OCI-LY3 (cell line): ENCODE data around the gene LY9.
"Not testable (repeated sequence)": the region's sequence is repeated elsewhere in the genome, so short reads cannot be mapped to it uniquely, and the experiment has no call there.

Experiments
- EZH2phosphoT487 ChIP-seq: fragments of 200-600 bp; shearing (Covaris generic); IDR thresholded peaks from 2 replicates; pipeline ENCODE4 v1.6.1; 2018; ENCODE audit warnings: antibody characterized with exemption, mixed run types, low read depth
- TF ChIP-seq, protein P1 (sequence below): fragments of 200-600, 300-600 bp; sonication (generic); IDR thresholded peaks from 2 replicates; pipeline ENCODE4 v1.5.1; 2014; ENCODE audit warnings: antibody characterized with exemption, low read length, low read depth

DNA sequence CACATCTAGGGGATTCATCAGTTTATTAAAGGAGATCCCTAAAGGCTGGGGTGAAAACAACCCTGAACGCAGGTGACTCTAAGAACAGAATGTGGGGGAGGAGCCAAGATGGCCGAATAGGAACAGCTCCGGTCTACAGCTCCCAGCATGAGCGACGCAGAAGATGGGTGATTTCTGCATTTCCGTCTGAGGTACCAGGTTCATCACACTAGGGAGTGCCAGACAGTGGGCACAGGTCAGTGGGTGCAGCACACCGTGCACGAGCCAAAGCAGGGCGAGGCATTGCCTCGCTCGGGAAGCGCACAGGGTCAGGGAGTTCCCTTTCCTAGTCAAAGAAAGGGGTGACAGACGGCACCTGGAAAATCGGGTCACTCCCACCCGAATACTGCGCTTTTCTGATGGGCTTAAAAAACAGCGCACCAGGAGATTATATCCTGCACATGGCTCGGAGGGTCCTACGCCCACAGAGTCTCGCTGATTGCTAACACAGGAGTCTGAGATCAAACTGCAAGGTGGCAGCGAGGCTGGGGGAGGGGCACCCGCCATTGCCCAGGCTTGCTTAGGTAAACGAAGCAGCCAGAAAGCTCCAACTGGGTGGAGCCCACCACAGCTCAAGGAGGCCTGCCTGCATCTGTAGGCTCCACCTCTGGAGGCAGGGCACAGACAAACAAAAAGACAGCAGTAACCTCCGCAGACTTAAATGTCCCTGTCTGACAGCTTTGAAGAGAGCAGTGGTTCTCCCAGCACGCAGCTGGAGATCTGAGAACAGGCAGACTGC lies 12.8 kb upstream of the LY9 start:
- TF ChIP-seq, protein P1, sequence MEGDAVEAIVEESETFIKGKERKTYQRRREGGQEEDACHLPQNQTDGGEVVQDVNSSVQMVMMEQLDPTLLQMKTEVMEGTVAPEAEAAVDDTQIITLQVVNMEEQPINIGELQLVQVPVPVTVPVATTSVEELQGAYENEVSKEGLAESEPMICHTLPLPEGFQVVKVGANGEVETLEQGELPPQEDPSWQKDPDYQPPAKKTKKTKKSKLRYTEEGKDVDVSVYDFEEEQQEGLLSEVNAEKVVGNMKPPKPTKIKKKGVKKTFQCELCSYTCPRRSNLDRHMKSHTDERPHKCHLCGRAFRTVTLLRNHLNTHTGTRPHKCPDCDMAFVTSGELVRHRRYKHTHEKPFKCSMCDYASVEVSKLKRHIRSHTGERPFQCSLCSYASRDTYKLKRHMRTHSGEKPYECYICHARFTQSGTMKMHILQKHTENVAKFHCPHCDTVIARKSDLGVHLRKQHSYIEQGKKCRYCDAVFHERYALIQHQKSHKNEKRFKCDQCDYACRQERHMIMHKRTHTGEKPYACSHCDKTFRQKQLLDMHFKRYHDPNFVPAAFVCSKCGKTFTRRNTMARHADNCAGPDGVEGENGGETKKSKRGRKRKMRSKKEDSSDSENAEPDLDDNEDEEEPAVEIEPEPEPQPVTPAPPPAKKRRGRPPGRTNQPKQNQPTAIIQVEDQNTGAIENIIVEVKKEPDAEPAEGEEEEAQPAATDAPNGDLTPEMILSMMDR, result not testable (repeated sequence)
- not testable (repeated sequence) for TF ChIP-seq EZH2phosphoT487
